ENCODE results near the gene NOS1AP. TPM values are rescaled to one million over a fixed set of nuclear protein-coding genes. Genes with fewer than 3 reads are reported as not detected.
"Not testable (repeated sequence)": the region's sequence is repeated elsewhere in the genome, so short reads cannot be mapped to it uniquely, and the experiment has no call there.

Gene NOS1AP
- total RNA-seq, 2 experiments from 2014 or later: not detected

DNA sequence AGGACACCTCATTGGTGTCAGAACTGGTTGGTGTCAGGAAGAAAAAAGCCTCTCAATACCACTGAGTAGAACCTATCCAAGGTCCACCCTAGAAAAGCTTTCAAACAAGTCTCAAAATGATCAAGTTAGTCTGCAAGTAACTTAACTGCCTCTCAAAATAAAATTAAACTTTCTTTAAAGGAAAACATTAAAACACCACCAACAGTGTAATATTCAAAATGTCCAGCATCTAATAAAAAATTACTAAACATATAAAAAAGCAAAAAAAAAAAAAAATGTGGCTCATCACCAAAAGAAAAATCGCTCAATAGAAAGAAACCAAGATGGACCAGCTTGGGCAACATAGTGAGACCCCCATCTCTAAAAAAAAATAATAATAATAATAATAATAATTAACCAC is 27.1 kb upstream of the NOS1AP start:
- H3K9me3 ChIP-seq (ENCODE audit: low read length): no peaks in the 10 kb centered on the region
- no peak for DNase-seq (ENCODE audit: low spot score)
- no peak overlapping the region for H2AFZ ChIP-seq (ENCODE audit: low read length)
- no peak overlapping the region for H3K4me2 ChIP-seq (ENCODE audit: low read length)
- H3K4me1 ChIP-seq (ENCODE audit: insufficient read depth, low read length, poor library complexity, severe bottlenecking): no peaks in the 10 kb centered on the region
- no peaks in the 10 kb centered on the region for H4K20me1 ChIP-seq (ENCODE audit: insufficient read depth, low read length)
- no peaks in the 10 kb centered on the region for H3K9me2 ChIP-seq (ENCODE audit: insufficient read depth, low read length)
- POLR2A ChIA-PET: interaction anchor here (0.7 kb wide), 1 partner anchor 163 kb away, joined by 5 read pairs; no protein-coding TSS in a partner anchor
- no peak overlapping the region for H3K27ac ChIP-seq (ENCODE audit: low read depth, low read length, poor library complexity, severe bottlenecking)
- no peak overlapping the region for H3K4me3 ChIP-seq (ENCODE audit: low read depth, low read length, poor library complexity, severe bottlenecking)
- no TSS peak for BruUV-seq (replicated peaks)
- H3K79me2 ChIP-seq (ENCODE audit: insufficient read depth, low read depth, low read length): no peaks in the 10 kb centered on the region
- intact Hi-C loops (cut with micrococcal nuclease; ENCODE audit: unreplicated experiment): no loop called here
- TF ChIP-seq EZH2phosphoT487 (IDR thresholded peaks at IDR 0.05; ENCODE audit: borderline replicate concordance, low read depth, low read length): no peak
- TF ChIP-seq, protein P1, sequence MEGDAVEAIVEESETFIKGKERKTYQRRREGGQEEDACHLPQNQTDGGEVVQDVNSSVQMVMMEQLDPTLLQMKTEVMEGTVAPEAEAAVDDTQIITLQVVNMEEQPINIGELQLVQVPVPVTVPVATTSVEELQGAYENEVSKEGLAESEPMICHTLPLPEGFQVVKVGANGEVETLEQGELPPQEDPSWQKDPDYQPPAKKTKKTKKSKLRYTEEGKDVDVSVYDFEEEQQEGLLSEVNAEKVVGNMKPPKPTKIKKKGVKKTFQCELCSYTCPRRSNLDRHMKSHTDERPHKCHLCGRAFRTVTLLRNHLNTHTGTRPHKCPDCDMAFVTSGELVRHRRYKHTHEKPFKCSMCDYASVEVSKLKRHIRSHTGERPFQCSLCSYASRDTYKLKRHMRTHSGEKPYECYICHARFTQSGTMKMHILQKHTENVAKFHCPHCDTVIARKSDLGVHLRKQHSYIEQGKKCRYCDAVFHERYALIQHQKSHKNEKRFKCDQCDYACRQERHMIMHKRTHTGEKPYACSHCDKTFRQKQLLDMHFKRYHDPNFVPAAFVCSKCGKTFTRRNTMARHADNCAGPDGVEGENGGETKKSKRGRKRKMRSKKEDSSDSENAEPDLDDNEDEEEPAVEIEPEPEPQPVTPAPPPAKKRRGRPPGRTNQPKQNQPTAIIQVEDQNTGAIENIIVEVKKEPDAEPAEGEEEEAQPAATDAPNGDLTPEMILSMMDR (conservative IDR thresholded peaks at IDR 0.05; ENCODE audit: low read length): no peak
- CTCF ChIA-PET (ENCODE audit: unreplicated experiment): no interaction called here
- no peaks in the 10 kb centered on the region for H3K36me3 ChIP-seq (ENCODE audit: insufficient read depth, low read length)

DNA sequence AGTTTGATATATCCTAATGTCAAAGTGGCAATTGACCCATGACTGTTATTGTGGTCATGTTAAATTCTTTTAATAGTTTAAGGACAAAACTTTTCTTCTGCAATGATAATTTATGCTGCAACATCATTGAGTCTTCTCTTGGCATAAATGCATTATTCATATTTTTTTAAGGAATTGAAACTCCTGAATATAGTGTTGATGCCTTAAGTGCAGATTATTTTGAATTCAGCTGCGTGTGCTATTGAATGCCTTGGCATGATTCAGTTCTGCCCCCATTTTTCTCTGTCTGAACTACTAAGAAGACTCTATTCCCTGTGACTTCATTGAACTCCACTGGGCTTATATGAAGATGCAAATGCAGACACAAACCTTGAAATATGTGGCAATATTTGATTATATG is 22.6 kb upstream of the NOS1AP start:
- H3K4me1 ChIP-seq (ENCODE audit: insufficient read depth, low read length, poor library complexity, severe bottlenecking): no peaks in the 10 kb centered on the region
- H3K9me2 ChIP-seq (ENCODE audit: insufficient read depth, low read length): no peaks in the 10 kb centered on the region
- TF ChIP-seq EZH2phosphoT487 (IDR thresholded peaks at IDR 0.05; ENCODE audit: borderline replicate concordance, low read depth, low read length): no peak
- TF ChIP-seq, protein P1 (conservative IDR thresholded peaks at IDR 0.05; ENCODE audit: low read length): no peak
- no peak overlapping the region for H3K4me2 ChIP-seq (ENCODE audit: low read length)
- H3K9me3 ChIP-seq (ENCODE audit: low read length): no peaks in the 10 kb centered on the region
- H3K4me3 ChIP-seq (ENCODE audit: low read depth, low read length, poor library complexity, severe bottlenecking): no peak overlapping the region
- ChIA-PET CTCF (ENCODE audit: unreplicated experiment) (no interaction called here), POLR2A (interaction anchor here (1.0 kb wide), 1 partner anchor 13 kb away, joined by 3 read pairs; no protein-coding TSS in a partner anchor)
- BruUV-seq (replicated peaks): no TSS peak
- intact Hi-C loops (cut with micrococcal nuclease; ENCODE audit: unreplicated experiment): no loop called here
- H3K36me3 ChIP-seq (ENCODE audit: insufficient read depth, low read length): no peaks in the 10 kb centered on the region
- H3K79me2 ChIP-seq (ENCODE audit: insufficient read depth, low read depth, low read length): no peaks in the 10 kb centered on the region
- H2AFZ ChIP-seq (ENCODE audit: low read length): no peak overlapping the region
- no peaks in the 10 kb centered on the region for H4K20me1 ChIP-seq (ENCODE audit: insufficient read depth, low read length)
- no peak for DNase-seq (ENCODE audit: low spot score)
- H3K27ac ChIP-seq (ENCODE audit: low read depth, low read length, poor library complexity, severe bottlenecking): no peak overlapping the region

DNA sequence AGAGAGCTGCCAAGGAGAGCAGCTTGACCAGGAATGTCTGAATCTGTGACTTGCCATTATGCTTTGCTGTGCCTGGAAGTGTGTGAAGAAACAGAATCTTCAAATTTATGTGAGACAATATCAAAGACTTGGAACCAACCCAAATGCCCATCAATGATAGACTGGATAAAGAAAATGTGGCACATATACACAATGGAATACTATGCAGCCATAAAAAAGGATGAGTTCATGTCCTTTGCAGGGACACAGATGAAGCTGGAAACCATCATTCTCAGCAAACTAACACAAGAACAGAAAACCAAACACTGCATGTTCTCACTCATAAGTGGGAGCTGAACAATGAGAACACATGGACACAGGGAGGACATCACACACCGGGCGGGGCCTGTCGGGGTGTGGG is 15.5 kb upstream of the NOS1AP start:
- H3K36me3 ChIP-seq (ENCODE audit: insufficient read depth, low read length); H3K9me2 ChIP-seq (ENCODE audit: insufficient read depth, low read length); H3K4me3 ChIP-seq (ENCODE audit: low read depth, low read length, poor library complexity, severe bottlenecking); intact Hi-C loops (cut with micrococcal nuclease; ENCODE audit: unreplicated experiment); H3K4me2 ChIP-seq (ENCODE audit: low read length); H3K4me1 ChIP-seq (ENCODE audit: insufficient read depth, low read length, poor library complexity, severe bottlenecking); H3K79me2 ChIP-seq (ENCODE audit: insufficient read depth, low read depth, low read length); DNase-seq (ENCODE audit: low spot score); H4K20me1 ChIP-seq (ENCODE audit: insufficient read depth, low read length); CTCF ChIA-PET (ENCODE audit: unreplicated experiment); POLR2A ChIA-PET; H3K9me3 ChIP-seq (ENCODE audit: low read length); H2AFZ ChIP-seq (ENCODE audit: low read length); H3K27ac ChIP-seq (ENCODE audit: low read depth, low read length, poor library complexity, severe bottlenecking); BruUV-seq (replicated peaks): not testable (repeated sequence)

Measured in OCI-LY7 (cell line).